Activated T-cell treated with anti-CD3 and anti-CD28 coated beads for 24 hours (primary cell): ENCODE measurements around the gene OXNAD1.

Experiments
- DNase-seq: peaks from one replicate; pipeline ENCODE4 v3.0.0-alpha.2; 2020; ENCODE audit warnings: low read depth

OXNAD1 gene

DNA sequence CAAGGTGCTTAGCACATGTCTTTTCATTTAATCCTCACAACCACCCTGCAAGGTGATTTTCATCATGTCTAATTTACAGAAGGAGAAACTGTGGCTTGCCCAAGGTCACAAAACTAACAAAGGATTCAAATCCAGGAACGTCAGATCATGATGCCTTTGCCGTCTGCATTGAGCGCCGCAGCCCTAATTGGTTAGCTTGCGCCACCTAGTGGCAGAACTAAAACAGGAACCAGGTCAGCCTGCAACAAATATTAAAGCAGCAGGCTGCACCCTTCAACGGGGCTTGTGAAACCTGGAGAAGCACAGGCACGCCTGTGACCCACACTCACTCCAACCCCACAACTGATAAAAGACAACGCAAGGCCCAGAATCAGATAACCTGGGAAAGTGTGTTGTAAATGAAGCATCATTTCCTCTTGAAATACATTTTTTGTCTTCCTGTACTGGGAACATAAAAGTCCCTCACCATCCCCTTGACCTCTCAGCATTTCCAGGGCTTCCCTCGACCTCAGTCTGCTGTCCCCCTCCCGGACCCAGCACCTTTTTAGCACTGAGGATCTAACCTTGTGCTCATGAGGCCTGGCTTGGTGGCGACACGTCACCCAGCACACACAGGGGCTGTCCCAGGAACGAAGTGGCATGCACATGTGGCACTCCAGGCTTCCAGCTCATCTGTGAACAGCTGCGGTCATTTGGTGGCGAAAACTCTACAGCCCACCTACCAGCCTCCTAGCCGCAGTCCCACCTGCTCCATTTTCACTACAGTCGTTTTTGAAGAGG, 17.5 kb upstream of the OXNAD1 start:
- DNase-seq = peak; percentile 75

DNA sequence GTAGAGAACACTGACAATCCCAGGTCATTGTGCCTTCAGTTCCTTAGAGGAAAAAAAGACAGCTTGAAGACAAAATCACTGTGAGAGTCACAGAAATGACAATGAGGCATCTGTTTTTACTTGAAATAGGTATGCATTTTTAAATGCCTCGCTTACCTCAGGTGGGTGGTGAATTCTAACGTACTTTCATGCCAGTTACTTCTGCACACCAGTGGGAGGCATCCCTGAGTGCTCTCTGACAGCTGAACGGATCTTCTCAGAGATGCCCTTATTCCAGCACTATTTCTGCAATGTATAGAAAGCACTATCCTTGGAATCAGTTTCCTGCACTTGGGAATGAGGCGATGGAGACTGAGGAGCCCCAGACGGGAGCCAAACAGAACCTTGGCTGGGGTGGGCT, 16.5 kb upstream of the OXNAD1 start:
- DNase-seq = no peak

DNA sequence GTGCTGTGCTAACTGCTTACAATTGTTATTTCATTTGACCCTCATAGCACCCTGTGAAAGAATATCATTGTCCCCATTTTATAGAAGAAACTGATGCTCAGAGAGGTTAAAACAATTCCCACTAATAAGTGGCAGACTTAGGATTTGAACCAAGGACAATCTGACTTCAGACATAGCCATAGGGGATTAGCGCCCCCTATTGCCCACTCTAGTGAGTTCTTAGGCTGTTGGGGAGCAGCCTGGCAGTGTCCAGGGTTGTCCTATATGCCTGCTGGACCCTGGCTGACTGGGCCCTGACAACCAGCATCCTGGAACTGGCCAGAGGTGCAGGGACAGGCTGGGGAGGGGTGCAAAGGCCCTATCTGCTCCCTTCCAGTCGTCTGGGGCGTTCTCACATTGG, 15.7 kb upstream of the OXNAD1 start:
- no peak for DNase-seq

DNA sequence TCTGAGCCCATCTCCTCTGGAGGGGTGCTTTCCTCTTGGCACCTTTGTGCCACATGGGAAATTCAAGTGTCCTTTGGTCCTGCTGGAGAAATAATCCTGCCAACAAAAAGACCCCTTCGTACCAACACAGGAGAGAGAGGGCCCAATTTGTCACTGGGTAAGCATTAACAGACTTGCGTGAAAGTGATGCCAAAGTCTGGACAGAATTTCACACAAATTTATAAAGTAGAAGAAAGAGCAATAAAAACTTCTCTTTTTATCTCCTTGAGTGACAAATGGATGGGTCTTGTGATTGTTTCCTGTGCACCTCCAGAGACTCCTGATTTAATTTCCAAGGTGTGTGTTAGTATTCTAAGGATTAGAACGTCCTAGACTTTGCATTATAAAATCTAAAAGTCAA, 15.1 kb upstream of the OXNAD1 start:
- no peak for DNase-seq

DNA sequence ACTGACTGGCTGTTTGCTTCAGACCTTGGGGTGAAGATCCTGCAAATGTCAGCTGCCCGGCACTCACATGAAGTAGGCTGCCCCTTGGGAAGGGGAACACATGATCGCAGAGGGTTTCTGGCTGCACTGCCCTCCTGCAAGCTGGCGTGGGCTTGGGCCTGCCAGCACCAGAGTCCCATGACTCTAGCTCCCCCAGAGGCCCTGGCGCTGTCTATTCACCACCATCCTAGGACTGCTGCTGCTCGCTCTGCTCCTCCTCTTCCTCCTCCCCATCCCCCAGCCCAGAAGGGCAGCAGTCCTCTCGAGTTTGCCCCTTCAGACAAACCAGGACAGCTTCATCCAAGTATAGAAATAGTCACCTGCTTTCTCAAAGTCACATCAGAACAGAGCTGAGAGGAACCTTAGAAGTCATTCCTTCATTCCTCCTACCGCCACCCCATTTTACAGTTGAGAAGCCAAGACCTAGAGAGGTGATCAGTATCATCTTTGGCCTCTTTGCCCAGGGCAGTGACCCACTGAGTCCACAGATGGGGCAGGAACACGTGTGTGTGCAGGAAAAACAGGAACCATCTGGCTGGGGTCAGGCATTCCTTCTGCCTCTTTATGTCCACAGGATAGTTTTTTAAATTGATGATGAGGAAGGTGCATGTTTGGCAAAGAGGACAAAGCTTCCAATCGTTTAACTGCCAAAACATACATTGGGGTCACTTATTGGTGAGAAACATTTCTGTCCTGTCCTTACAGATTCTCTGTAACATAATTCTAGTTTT, 13.5 kb upstream of the OXNAD1 start:
- DNase-seq = no peak

DNA sequence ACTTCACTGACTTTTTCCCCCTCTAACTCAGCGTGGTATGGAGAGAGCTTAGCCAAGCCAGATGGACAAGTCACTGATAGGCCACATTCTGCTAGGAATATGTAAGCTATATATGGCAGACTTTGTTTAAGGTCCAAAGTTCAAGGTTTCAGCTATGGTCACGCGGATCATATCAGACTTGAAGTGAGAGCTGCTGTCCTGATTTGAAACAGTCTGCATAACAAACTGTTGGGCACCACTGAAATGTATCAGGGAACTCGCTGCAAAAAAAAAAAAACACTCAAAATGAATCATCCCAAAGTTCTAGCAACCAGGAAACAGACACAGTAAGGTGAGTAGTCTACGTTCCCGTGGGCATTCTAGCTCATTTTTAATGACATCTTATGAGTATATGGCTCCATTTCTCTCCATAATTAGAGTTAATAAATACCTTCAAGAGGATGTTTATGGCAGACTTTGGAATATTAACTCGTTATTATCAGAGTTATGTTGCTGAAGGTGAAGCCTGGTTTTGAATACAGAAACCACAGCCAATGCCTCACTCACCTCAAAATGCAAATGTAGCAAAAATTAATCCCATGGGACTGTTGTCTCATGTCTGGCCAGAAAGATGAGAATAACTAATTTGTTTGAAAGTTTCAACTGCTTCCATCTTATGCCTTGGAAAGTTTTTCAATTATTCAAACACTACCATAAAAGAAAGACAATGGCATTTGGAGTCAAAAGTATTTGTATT, 12.6 kb upstream of the OXNAD1 start:
- DNase-seq = no peak

DNA sequence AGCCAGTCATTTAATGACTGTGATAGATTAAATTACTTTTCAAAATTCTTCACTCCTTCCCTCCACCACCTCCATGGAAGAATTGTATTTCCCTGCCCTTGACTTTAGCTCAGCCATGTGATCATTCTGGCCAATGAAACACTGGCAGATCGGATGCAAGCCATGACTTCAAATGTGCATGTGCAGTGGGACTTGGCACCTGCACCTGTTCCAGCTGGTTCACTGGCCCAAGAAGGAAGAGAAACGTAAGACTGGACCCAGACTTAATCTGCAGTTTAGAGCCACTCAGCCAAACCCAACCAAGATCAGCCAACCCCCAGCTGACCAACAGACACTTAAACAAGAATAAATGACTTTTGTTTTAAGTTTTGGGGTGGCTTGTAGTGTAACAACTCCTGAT, 12.0 kb upstream of the OXNAD1 start:
- DNase-seq = no peak

DNA sequence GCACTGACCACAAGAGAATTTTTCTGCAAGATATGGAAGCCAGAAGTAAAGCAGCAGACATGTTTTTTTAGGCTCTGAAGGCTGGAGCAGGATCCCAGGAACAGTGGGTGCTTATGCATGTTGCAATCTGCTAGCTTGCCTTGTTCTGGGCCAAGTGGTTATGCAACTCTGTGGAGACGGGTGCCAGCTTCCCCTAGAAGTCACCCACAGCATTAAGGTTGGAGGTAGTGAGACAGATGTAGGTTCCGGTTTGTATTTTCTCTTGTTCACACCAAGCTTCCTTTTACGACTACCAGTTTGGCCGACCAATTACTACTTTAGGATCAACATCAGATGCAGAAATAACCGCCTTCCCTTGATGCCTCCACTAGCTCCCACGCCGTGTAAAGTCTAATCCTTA, 11.4 kb upstream of the OXNAD1 start:
- no peak for DNase-seq

DNA sequence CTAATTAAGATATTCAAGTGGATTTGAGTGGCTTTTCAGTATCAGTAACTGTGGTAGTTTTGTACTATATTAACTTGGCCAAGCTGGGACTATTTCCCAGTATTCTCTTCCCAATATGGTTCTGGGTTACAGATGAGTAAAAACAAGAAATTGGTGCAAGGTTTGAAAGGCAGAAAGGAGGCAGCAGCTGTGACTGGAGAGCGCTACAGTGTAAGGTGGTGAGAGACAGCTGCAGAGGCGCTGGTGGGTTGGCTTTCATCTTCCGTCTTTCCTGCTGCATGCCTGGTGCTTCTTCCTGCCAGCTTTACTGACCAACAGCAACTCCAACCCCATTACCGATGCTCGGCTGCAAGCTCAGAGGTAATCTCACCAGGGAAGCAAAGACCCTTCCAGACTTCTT, 10.1 kb upstream of the OXNAD1 start:
- no peak for DNase-seq

DNA sequence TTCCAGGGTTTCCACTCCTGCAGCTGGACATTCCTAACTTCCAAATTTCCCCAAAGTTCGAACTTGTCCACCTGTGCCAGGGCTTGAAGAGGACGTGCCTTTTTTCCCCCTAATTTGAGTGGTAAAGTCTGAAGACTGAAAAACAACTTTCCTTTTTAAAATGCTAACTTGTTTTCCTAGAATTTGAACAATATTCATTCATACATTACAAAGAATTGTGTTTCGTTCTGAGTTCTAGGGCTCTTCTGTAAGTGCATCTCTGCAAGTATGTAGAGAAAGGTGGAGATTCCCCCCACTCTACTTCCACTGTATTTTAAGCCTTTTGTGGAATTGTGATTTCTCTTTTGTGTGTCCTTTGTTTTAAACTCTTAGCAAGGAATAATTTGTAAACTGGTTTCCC, 9.7 kb upstream of the OXNAD1 start:
- no peak for DNase-seq

DNA sequence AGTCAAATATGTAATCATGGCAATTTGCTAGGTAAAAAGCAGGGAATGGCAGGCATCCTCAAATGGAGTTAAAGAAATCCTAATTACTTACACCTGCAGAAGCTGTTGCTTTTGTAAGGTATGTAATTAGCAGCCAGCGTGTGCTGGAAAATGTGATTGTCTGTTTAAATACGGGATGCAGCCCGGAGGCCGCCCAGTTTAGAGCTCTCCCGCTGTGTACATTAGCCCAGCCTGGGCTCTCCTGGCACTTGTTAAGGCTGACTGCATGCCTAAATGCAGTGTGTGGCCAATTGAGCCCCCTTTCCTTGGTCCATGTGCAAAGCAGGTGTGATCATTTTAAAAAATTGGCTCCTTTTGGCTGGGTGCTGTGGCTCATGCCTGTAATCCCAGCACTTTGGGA, 9.3 kb upstream of the OXNAD1 start:
- no peak for DNase-seq

DNA sequence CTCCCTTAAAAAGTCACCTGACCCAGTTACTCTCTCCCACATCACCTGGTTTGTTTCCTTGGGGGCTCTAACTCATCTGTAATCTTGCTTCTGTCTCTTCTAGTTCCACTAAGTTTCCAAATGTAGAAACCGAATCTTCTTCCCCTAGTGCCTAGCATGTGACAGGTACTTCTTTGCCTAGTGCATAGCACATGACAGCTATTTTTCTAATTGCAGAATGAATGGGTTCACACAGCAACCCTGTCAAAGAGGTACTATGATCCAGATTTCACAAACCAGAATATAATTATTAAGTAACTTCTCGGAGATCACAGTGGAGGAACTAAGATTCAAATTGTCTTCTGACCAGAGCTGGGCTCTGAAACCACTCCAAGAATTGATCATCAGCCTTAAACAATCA, 7.7 kb upstream of the OXNAD1 start:
- DNase-seq = no peak

DNA sequence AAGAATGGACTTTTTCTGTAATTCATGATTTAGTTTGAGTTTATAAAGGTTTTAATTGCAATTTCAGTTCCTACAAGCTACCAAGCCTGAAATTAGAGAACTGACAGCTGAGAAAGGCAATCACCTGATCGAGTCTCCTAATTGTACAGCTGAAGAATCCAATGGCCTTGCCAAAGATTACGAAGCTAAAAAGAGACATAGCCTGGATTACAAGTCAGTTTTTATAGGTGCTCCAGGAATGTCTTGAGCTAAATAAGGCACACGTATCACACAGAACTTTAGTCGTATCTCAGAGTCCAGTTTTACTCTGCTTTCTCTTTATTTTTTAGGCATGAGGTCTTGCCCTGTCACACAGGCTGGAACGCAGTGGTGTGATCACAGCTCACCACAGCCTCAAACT, 6.8 kb upstream of the OXNAD1 start:
- DNase-seq = no peak

DNA sequence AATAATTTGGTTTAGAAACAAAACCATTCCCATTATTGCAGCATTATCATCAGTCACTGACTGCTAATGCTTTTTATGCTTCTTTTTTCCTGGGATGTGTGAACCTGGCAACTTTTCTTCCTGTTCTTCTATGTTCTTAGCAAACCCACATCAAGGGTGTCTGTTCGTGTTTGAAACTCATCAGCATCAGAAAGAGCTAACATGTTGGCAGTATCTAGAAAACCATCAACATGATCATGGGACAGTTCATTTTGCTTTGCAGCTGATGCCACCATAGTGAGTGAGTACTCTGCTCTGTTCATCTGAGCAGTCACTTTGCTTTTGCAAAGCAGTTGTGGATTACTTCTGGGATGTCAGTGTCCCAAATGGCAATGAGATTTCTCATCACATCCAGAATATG, 6.1 kb upstream of the OXNAD1 start:
- DNase-seq = no peak

DNA sequence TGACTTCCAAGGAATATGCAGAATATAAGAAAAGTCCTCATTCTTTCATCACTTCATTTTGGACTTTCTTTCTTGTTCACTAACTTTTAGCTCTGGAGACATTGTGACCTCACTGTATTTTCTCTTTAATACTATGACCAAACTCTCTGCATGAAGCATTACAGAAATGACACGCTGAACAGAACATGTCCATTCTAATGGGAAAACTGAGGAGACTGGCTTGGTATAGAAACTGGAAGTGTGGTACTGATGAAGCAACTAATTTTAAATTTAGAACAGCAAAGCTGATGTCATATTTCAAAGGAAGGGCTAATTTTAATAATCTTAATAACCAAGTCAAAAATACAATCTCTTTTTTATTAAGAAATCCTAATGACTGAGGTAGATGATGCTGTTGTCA, 5.0 kb upstream of the OXNAD1 start:
- DNase-seq = no peak

DNA sequence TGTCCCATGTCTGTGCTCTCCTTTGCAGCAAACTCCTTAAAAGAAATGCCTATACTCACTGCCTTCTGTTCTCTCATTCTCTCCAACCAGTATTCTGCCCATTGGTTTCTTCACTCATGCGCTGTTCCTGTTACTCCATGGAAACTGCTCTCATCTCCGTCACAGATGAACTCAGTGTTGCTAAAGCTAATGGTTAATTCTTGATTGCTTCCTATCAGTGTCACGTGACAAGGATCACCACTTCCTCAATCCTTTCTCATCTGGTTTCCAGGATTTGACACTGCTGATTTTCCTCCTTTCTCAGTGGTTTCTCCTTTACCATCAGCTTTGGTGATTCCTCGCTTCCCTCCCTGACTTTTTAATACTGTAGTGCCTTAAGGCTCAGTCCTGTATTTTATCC, 2.8 kb upstream of the OXNAD1 start:
- no peak for DNase-seq

DNA sequence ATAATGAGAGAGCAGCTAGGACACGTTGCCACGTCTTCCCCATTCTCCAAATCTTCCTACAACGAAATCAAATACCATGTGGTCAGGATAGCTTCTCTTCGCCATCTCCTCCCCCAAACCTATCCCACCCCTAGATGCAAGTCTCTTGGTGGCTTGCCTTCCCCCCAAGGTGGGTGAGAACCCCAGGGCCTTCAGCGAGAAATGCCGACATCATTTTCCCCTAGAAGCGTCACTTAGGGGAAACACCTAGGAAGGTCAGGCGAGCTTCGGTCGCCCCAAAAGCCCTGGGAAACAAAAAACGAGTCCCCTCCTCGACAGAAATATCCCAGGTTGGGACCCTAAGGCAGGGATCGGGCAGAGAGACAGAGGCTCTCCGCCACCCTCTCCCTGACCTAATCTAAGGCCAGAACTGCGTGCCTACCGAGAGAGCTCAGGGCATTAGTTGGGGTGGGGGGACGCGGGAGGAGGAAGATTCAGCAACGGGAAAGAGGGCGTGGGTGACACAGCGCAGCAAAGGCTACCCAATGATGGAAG, 771 bp upstream of the OXNAD1 start:
- DNase-seq = no peak

DNA sequence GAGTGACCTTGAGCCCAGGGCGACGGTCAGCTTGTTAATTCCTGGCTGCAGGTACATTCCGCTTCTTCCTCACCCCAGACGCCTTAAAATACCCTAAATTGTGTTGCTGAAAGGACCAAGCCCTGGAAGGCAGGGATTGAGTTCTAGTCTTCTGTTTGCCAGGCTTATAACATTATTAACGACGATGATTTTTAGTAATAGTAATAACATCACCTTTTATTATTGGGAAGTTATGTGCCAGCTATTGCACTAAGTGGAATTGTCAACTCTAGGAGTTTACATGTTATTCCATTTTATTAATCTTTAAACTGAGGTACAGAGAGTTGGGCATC, 409 bp downstream of the OXNAD1 start:
- no peak for DNase-seq

DNA sequence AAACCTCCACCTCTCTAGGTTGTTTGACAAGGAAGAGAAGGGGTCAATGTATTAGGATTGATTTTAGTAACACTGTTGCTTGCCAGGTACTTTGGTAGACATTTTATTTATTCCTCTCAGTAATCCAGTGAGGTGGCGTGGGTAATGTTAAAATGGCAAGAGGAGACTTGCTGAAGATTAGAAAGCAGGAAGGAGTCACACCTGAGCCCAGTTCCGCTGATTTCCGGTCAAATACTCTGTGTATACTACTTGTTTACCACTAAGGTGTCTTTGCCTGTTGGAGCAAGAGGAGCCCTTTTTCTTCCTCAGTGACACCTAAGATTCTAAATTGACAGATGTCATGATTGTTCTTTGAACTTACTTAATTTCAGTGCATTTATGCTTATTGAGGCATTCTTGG, 1.7 kb downstream of the OXNAD1 start:
- no peak for DNase-seq

DNA sequence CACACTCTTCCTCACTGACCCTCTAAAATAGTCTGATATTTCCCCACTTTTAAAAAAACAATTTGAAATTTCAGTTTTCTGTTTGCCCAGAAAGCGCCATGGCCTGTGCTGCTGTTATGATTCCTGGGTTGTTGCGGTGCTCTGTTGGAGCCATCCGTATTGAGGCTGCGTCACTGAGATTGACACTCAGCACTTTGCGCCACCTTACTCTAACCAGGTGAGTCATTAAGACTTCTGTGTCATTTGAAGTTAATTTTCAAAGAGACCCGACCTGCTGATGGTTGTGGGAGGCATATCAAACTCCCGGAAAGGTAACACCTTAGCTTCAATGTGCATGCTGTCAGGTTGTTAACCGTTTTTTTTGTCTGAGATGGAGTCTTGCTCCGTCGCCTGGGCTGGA, 5.8 kb downstream of the OXNAD1 start:
- no peak for DNase-seq

DNA sequence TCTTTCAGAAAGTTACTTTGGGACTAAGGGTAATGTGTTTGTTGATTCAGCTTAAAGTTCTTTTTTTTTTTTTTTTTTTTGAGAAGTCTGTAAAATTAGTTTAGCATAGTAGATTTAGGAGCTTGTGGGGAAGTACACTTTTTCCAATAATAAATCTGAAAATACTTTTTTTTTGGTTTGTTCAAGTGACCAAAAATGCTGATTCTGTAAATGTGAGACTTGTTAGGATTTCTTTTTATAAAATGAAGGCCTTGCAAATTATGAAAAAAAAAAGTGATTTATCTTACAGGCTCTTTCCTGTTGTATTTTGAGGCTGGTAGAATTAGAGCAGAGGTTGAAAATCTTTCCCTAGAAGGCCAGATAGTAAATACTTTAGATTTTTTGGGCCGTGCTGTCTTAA, 7.6 kb downstream of the OXNAD1 start:
- no peak for DNase-seq

DNA sequence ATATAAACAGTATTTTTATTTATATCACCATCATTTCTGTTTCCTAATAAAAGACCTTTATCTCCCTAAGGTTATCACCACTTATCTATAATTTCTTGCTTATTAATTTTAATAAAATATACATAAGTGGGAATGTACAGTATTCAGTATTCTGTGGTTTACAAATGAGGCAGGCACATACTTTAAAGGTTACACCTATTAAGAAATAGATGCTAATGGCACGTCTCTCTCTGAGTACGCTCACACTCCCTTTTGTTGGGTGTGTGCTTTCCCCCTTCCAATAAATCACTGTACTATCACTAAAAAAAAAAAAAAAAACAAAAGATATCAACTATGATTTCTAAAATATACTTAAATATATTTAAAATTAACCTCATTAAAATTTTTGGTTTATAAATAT, 8.9 kb downstream of the OXNAD1 start:
- no peak for DNase-seq

DNA sequence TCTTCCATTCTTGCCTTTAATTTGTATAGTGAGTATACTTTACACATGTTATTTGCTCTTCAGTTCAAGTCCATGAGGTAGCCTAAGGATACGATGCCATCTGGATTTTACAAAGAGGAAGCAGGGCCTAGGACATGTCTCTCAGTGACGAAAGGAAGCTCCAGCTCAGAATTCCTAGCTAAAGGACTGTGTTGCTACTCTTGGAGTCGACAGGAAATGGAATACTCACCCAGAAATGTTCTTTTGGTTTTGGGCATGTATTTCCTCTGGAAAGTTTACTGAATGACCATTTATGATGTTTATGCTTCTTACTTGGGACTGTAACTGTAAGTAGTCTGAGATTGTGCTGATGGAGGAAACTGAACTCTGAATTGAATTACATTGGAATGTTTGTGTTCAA, 12.5 kb downstream of the OXNAD1 start:
- DNase-seq = no peak
